Ascending aorta (tissue), 2 donors: ENCODE data around the gene DENND6A. TPM values are rescaled to one million over a fixed set of nuclear protein-coding genes. Genes with fewer than 3 reads are reported as not detected.
"Not testable (repeated sequence)": the region's sequence is repeated elsewhere in the genome, so short reads cannot be mapped to it uniquely, and the experiment has no call there.

ENCODE experiments used
- DNase-seq, 2 donors: peaks; one replicate each; pipeline ENCODE4 v3.0.0-alpha.2; 2019; ENCODE audit warnings: low spot score in 2 of 2
- H3K27ac ChIP-seq, 2 donors: fragments of 200-600 bp; sonication (generic); one replicate each; pipeline ENCODE4 v1.5.1; 2016 to 2017; ENCODE audit warnings: mild to moderate bottlenecking in 1 of 2
- H3K27me3 ChIP-seq: fragments of 200-600 bp; sonication (generic); one replicate; pipeline ENCODE4 v1.5.1; 2017
- H3K36me3 ChIP-seq, 2 donors: fragments of 200-600 bp; sonication (generic); one replicate each; pipeline ENCODE4 v1.5.1; 2016
- H3K4me1 ChIP-seq, 2 donors: fragments of 200-600 bp; sonication (generic); one replicate each; pipeline ENCODE4 v1.5.1; 2016 to 2017; ENCODE audit warnings: mild to moderate bottlenecking in 1 of 2
- H3K4me3 ChIP-seq, 2 donors: fragments of 200-600 bp; sonication (generic); one replicate each; pipeline ENCODE4 v1.5.1; 2016 to 2017; ENCODE audit warnings: mild to moderate bottlenecking in 1 of 2
- H3K9me3 ChIP-seq, 2 donors: fragments of 200-600 bp; sonication (generic); one replicate each; pipeline ENCODE4 v1.5.1; 2016
- CTCF ChIP-seq, 3 experiments: fragments of 200-600 bp in 2 of 3; fragments of 450-650 bp in 1 of 3; sonication (generic) in 2 of 3; IDR thresholded peaks; one replicate each; pipeline ENCODE4 v1.5.1; 2016 to 2019; ENCODE audit warnings: antibody characterized with exemption in 3 of 3, mild to moderate bottlenecking in 1 of 3, moderate library complexity in 1 of 3
- intact Hi-C: fragments of 100-400 bp; cut with DNase I; formaldehyde crosslinking; loops from one replicate; pipeline ENCODE4 v1.15.1; 2023
- total RNA-seq: library from RNA; depleted of rRNA; stranded (reverse); fragments of >200 nt; gene quantifications from one replicate; pipeline ENCODE4 v1.1.0, GENCODE V29; 2016

DENND6A gene
- total RNA-seq, 1 donor from 2014 or later, result 11.6 TPM

DNA sequence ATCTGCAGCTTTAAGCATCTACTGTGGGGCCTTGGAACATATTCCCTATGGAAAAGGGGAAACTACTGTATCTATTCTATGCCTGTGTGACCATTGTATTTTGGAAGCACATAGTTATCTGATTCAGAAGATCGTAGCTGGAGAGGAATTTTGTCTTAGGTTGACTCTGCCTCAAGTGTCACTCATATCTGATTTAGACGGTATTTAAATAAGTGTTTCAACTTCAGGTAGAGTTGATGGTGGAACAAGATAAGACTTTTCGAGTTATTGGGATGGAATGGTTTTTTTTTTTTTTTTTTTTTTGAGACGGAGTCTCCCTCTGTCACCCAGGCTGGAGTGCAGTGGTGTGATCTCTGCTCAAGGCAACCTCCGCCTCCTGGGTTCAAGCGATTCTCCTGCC, 8.9 kb upstream of the DENND6A start:
- DNase-seq, result no peak
- H3K4me1 ChIP-seq, result peaks cover 0 to 1% of the 10 kb centered on the region in 2 donors
- intact Hi-C loops, result no loop called here
- H3K9me3 ChIP-seq, result no peaks in the 10 kb centered on the region
- no peak for TF ChIP-seq CTCF (IDR thresholded peaks at IDR 0.05)
- no peaks in the 10 kb centered on the region for H3K36me3 ChIP-seq
- no peak overlapping the region for H3K4me3 ChIP-seq
- H3K27me3 ChIP-seq, result no peaks in the 10 kb centered on the region
- H3K27ac ChIP-seq, result no peak overlapping the region

GRCh38 chr3:57700737-57701136, 7.9 kb upstream of the DENND6A start:
- Histone ChIP-seq H3K4me3 (no peak overlapping the region), H3K27me3 (no peaks in the 10 kb centered on the region), H3K27ac (no peak overlapping the region), H3K9me3 (no peaks in the 10 kb centered on the region), H3K36me3 (no peaks in the 10 kb centered on the region), H3K4me1 (peaks cover 0 to 3% of the 10 kb centered on the region in 2 donors)
- intact Hi-C loops, result no loop called here
- TF ChIP-seq CTCF (IDR thresholded peaks at IDR 0.05), result no peak
- no peak for DNase-seq

DNA sequence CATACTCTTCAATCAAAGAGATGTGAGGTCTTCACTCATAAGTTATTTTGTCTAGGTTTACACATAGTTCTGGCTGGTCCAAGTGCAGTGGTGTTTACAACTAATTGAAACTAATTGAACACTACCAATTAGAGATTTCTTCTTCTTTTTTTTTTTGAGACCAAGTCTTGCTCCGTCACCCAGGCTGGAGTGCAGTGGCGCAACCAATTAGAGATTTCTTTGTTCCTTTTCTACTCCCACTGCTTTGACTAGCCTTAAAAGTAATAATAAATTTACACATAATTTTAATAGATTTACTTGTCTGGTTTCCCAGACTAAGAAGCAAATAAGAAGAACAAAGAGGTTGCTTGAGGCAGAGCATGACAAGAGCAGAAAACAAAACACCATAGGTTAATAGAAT, 6.7 kb upstream of the DENND6A start:
- H3K36me3 ChIP-seq, result no peaks in the 10 kb centered on the region
- H3K27me3 ChIP-seq, result no peaks in the 10 kb centered on the region
- H3K4me1 ChIP-seq, result peaks cover 0 to 3% of the 10 kb centered on the region in 2 donors
- H3K27ac ChIP-seq, result no peak overlapping the region
- TF ChIP-seq CTCF (IDR thresholded peaks at IDR 0.05), result no peak
- no peak overlapping the region for H3K4me3 ChIP-seq
- no peak for DNase-seq
- intact Hi-C loops, result loop anchor here (10.0 kb wide), 2 partner anchors 535 to 605 kb away; partner anchors contain the start of genes HTD2, IL17RD and RPP14
- H3K9me3 ChIP-seq, result no peaks in the 10 kb centered on the region

DNA sequence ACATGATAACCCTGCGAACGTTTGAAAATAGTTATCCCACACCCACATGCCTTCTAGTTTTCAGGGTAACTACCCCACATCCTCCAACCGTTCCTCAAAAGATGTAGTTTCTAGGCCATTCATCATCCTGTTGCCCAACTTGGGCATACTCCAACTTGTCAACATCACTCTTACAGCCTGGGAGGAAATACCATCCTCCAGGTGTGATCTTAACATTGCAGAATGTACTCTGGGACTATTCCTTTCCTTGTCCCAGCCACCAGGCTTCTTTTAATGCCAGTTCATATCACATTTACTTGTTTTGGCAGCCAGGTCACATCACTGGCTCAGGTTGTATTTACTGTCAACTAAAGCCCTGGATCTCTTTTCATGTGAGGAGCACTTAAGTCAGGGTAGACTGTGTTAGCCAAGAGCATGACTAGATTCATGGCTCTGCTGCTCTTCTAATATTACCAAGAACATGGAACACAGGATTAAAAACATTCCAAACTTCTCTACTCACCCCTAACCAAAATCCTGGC, 4.0 kb upstream of the DENND6A start:
- H3K27me3 ChIP-seq, result no peaks in the 10 kb centered on the region
- peak overlapping the region; percentile 15 to 22 for H3K27ac ChIP-seq
- H3K9me3 ChIP-seq, result no peaks in the 10 kb centered on the region
- peaks cover 2 to 6% of the 10 kb centered on the region in 2 donors for H3K4me1 ChIP-seq
- no peak overlapping the region for H3K4me3 ChIP-seq
- intact Hi-C loops, result loop anchor here (10.0 kb wide), 2 partner anchors 532 to 608 kb away; partner anchors contain the start of genes HTD2, IL17RD and RPP14
- no peak for DNase-seq
- H3K36me3 ChIP-seq, result no peaks in the 10 kb centered on the region
- TF ChIP-seq CTCF (IDR thresholded peaks at IDR 0.05), result no peak

GRCh38 chr3:57694146-57694545, 1.3 kb upstream of the DENND6A start:
- intact Hi-C loops, result loop anchor here (5.0 to 10.0 kb wide), 3 partner anchors 529 to 1012 kb away; partner anchors contain the start of genes HTD2, IL17RD, RPP14 and TASOR
- Histone ChIP-seq H3K27me3 (no peaks in the 10 kb centered on the region), H3K4me1 (peaks cover 3 to 20% of the 10 kb centered on the region in 2 donors), H3K27ac (peak overlapping the region in 1 of 2 donors; percentile 2), H3K9me3 (no peaks in the 10 kb centered on the region), H3K4me3 (no peak overlapping the region), H3K36me3 (no peaks in the 10 kb centered on the region)
- no peak for DNase-seq
- no peak for TF ChIP-seq CTCF (IDR thresholded peaks at IDR 0.05)

DNA sequence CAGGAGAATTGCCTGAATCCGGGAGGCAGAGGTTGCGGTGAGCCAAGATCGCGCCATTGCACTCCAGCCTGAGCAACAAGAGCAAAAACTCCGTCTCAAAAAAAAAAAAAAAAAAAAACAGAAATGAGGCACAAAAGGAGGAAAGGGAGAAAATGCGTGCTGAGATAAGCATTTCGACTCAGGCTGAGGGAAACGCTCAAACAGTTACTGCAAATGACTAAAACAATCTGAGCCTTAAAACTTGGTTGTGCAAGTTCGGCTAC, 813 bp downstream of the DENND6A start:
- not testable (repeated sequence) for H3K27me3 ChIP-seq, H3K36me3 ChIP-seq, DNase-seq, H3K9me3 ChIP-seq
- Histone ChIP-seq H3K27ac (peak overlapping the region; percentile 97 to 98), H3K4me1 (peaks cover 7 to 31% of the 10 kb centered on the region in 2 donors), H3K4me3 (peak overlapping the region; percentile 78 to 87)
- intact Hi-C loops, result loop anchor here (1.0 to 10.0 kb wide), 5 partner anchors 95 to 1010 kb away; partner anchors contain the start of genes ARF4, HTD2, IL17RD and PDE12
